Heart left ventricle (tissue), 16 donors: Measurements from ENCODE around the gene KIRREL3. TPM values are rescaled to one million over a fixed set of nuclear protein-coding genes. Genes with fewer than 3 reads are reported as not detected.

Experiments
- ATAC-seq, 4 donors: fragments of 200-7000 bp; cut with Tn5 transposase; one replicate each; pipeline ENCODE4 v1.9.1; 2020 to 2022; ENCODE audit warnings: moderate library complexity in 4 of 4, mild to moderate bottlenecking in 3 of 4, moderate number of reproducible peaks in 1 of 4
- DNase-seq, 5 donors: peaks; one replicate each; pipeline ENCODE4 v3.0.0-alpha.2; 2020
- H3K27ac ChIP-seq, 12 donors: fragments of 200-600 bp; sonication (generic) in 4 of 12; one replicate each; pipeline versions ENCODE4 v1.5.0 to v1.8.0; 2016 to 2022; ENCODE audit warnings: mild to moderate bottlenecking in 2 of 12
- H3K27me3 ChIP-seq, 9 donors: fragments of 200-600 bp; sonication (generic) in 2 of 9; one replicate each; pipeline versions ENCODE4 v1.5.1 to v1.8.0; 2016 to 2022; ENCODE audit warnings: mild to moderate bottlenecking in 3 of 9
- H3K36me3 ChIP-seq, 9 donors: fragments of 200-600 bp; sonication (generic) in 2 of 9; one replicate each; pipeline versions ENCODE4 v1.5.0 to v1.8.0; 2018 to 2022; ENCODE audit warnings: mild to moderate bottlenecking in 2 of 9
- H3K4me1 ChIP-seq, 12 donors: fragments of 200-600 bp; sonication (generic) in 4 of 12; one replicate each; pipeline versions ENCODE4 v1.5.0 to v1.8.0; 2016 to 2022; ENCODE audit warnings: mild to moderate bottlenecking in 3 of 12
- H3K4me3 ChIP-seq, 12 donors: fragments of 200-600 bp; sonication (generic) in 4 of 12; one replicate each; pipeline versions ENCODE4 v1.5.0 to v1.8.0; 2017 to 2022; ENCODE audit warnings: mild to moderate bottlenecking in 9 of 12, moderate library complexity in 4 of 12
- H3K9me3 ChIP-seq, 12 donors: fragments of 200-600 bp; sonication (generic) in 4 of 12; one replicate each; pipeline versions ENCODE4 v1.5.0 to v1.8.0; 2016 to 2022; ENCODE audit warnings: mild to moderate bottlenecking in 1 of 12
- POLR2A ChIP-seq, 2 donors: fragments of 450-650 bp; IDR thresholded peaks; one replicate each; pipeline ENCODE4 v1.6.1; 2017; ENCODE audit warnings: antibody characterized with exemption in 2 of 2, mild to moderate bottlenecking in 2 of 2, moderate library complexity in 2 of 2
- WGBS, 4 donors: extraction: QIAGEN DNeasy Blood & Tissue Kit in 2 of 4; methylation state at CpG; one replicate each; pipeline versions ENCODE4 v1.1.5 to v1.1.7; 2013 to 2018; 5-methylcytosine and 5-hydroxymethylcytosine counted together
- intact Hi-C, 10 donors: fragments of 100-400 bp; cut with DNase I; formaldehyde crosslinking; loops; one replicate each; pipeline versions ENCODE4 v1.11.1 to v1.14.2; 2022
- polyA plus RNA-seq, 2 donors: library from polyadenylated mRNA; stranded (reverse); fragments of 200-250 nt; gene quantifications; one replicate each; pipeline ENCODE4 v1.2.3, GENCODE V29; 2013
- total RNA-seq, 9 donors: library from RNA; depleted of rRNA in 2 of 9; stranded (reverse); fragments of >200 nt in 2 of 9; fragmentation: NEBNext Ultra II Directional in 3 of 9; extraction: Animal tissue kit (Norgen Biotek cat#: 25700) in 3 of 9; gene quantifications; one replicate each; pipeline versions ENCODE4 v1.1.0 to v1.2.4, GENCODE V29; 2016 to 2023
- TF ChIP-seq, protein P1 (sequence below), 12 donors: fragments of 200-600 bp; sonication (generic) in 4 of 12; IDR thresholded peaks; one replicate each; pipeline versions ENCODE4 v1.5.0 to v1.8.0; 2018 to 2022; ENCODE audit warnings: antibody characterized with exemption in 12 of 12, mild to moderate bottlenecking in 5 of 12
- donor health status: ischemic (EF 13 %, LVEDD 7.1; RV severe dilation, severe dysfunction).
- donor health status: healthy with polysubstance abuse.
- donor health status: DM: no; HTN: yes; CAD: no.
- donor health status: DM: no; HTN: no; CAD: no.
- donor health status: ischemic (EF 25% LVEDD 6.9; RV normal size, moderate dysfunction).
- donor health status: ischemic (EF 25% LVEDD 5.7; RV mildly dilated, moderate dysfunction).
- donor health status: healthy.
- donor health status: DM: yes; HTN: yes; CAD: no.
- donor health status: ischemic (EF 35%, LVEDD 5.7; RV mildly dilated, moderate dysfunction).
- donor health status: nonischemic (EF 11% LVEDD 7.7; RV severe dilation, severe dysfunction).
- donor health status: DM: yes; HTN: yes; CAD: no.
- donor health status: PGD.
- donor health status: ischemic (EF 29% LVEDD 5.4; RV normal size, mild dysfunction).
- donor health status: nonischemic (EF 23%, LVEDD 6.1; RV moderate dilation, normal function).

The KIRREL3 gene
- total and polyA plus RNA-seq, 11 donors: 0.08 to 1.3 (median 0.27) TPM

DNA sequence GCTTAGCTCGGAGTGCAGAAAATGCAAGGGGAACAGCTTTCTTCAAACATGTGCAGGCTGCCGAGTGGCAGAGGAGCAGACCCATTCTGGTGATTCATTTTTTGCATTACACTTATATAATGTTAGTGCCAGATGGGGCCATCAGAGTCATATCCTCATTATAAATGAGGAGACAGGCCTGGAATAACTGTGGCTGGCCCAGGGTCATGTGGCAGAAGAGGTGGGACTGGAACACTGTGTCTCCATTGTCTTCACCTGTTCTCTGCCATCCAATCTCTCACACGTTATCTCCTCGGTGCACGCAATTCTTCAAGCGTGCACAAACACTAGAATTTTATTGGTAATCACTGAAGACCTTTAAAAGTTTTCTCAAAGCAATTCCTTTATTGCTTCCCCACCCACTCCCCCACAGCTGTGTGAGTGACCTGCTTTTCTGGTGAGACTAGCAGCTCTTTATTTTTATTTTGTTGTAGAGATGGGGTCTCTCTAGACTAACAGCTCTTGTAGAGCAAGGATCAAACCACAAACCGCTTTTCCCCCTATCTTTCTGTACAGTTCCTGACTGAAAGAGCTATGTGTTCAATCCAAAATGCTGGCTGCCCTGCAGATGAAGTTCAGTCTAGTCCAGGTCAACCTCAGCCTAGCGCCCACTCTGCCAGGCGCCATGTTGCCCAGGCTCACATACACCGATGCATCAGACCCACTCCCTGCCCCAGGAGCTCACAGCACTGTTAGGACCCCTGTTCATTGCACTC lies 569.8 kb downstream of the KIRREL3 start:
- H3K27me3 ChIP-seq: no peaks in the 10 kb centered on the region
- no peak for DNase-seq
- intact Hi-C loops: loop anchor here in 2 of 10 donors (10.0 kb wide), 1 partner anchor 116 kb away; no protein-coding TSS in a partner anchor
- H3K36me3 ChIP-seq: no peaks in the 10 kb centered on the region
- TF ChIP-seq POLR2A (IDR thresholded peaks at IDR 0.05): no peak
- TF ChIP-seq, protein P1, sequence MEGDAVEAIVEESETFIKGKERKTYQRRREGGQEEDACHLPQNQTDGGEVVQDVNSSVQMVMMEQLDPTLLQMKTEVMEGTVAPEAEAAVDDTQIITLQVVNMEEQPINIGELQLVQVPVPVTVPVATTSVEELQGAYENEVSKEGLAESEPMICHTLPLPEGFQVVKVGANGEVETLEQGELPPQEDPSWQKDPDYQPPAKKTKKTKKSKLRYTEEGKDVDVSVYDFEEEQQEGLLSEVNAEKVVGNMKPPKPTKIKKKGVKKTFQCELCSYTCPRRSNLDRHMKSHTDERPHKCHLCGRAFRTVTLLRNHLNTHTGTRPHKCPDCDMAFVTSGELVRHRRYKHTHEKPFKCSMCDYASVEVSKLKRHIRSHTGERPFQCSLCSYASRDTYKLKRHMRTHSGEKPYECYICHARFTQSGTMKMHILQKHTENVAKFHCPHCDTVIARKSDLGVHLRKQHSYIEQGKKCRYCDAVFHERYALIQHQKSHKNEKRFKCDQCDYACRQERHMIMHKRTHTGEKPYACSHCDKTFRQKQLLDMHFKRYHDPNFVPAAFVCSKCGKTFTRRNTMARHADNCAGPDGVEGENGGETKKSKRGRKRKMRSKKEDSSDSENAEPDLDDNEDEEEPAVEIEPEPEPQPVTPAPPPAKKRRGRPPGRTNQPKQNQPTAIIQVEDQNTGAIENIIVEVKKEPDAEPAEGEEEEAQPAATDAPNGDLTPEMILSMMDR (IDR thresholded peaks at IDR 0.05): no peak
- ATAC-seq: no peak
- H3K4me3 ChIP-seq: no peak overlapping the region
- no peaks in the 10 kb centered on the region for H3K9me3 ChIP-seq
- 86 to 89% (median 89%) methylated on average over 10 of the region's 10 CpGs for whole genome bisulfite sequencing, 4 donors
- H3K27ac ChIP-seq: peak overlapping the region in 9 of 12 donors; percentile 12 to 86 (median 70)
- H3K4me1 ChIP-seq: peaks cover 3 to 56% (median 22%) of the 10 kb centered on the region in 12 donors

DNA sequence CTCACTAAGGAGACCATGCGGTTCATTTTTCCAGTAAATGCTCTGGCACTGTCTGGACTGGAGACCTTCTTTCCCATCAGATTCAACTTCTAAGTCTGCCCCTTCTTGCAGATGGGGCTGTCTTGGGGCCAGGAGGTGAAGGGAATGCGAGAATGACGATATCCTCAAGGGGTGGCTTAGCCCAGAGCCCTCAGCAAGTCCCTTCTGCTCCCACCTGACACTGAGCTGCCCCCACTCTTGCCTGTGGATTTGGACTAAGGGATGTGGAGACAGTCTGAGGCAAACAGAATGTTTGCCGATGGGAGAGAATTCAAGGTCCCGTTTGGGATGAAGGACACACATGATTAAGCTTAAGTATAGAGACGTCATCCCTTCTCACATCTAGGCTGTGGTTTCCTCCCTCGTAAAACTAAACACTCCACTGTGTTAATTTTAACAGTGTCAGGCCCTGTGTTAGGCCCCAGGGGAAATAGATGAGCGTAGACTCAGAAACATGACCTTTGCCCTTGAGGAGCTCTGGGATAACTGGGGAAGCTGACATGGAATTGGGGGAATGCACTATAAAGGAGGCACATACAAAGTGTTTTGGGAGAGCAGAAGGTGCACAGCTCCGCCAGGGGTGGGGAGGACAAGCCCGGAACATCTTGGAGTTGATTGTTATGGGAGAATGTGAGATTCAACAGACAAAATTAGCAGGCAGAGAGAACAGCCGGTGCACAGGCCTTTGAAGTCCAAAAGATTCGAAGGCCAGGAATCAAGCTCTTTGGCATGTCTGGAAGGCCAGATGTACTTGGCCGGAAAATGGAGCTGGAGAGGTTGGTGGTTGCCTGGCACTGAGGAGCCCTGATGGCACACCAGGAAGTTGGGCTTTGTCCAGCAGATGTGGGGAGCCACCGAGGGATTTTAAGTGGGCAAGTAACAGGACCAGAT lies 573.5 kb downstream of the KIRREL3 start:
- H3K36me3 ChIP-seq: no peaks in the 10 kb centered on the region
- intact Hi-C loops: loop anchor here in 2 of 10 donors (5.0 to 10.0 kb wide), 2 partner anchors 112 to 115 kb away; no protein-coding TSS in a partner anchor
- H3K4me3 ChIP-seq: no peak overlapping the region
- H3K27me3 ChIP-seq: no peaks in the 10 kb centered on the region
- ATAC-seq (peak in 3 of 4 donors; percentile 12 to 17 (median 14)), DNase-seq (peak in 1 of 5 donors; percentile 65)
- H3K9me3 ChIP-seq: no peaks in the 10 kb centered on the region
- TF ChIP-seq, protein P1 (IDR thresholded peaks at IDR 0.05): no peak
- TF ChIP-seq POLR2A (IDR thresholded peaks at IDR 0.05): no peak
- peak overlapping the region in 10 of 12 donors; percentile 22 to 71 (median 46) for H3K27ac ChIP-seq
- peaks cover 2 to 62% (median 18%) of the 10 kb centered on the region in 12 donors for H3K4me1 ChIP-seq
- WGBS, 4 donors: 57 to 65% (median 60%) methylated on average over 14 of the region's 14 CpGs

GRCh38 chr11:126426106-126426505 lies 574.5 kb downstream of the KIRREL3 start:
- ATAC-seq (no peak), DNase-seq (no peak)
- 89 to 96% (median 89%) methylated on average over 3 of the region's 3 CpGs for WGBS, 4 donors
- Histone ChIP-seq H3K4me1 (peaks cover 0 to 62% (median 18%) of the 10 kb centered on the region in 12 donors), H3K36me3 (no peaks in the 10 kb centered on the region), H3K9me3 (no peaks in the 10 kb centered on the region), H3K27me3 (no peaks in the 10 kb centered on the region), H3K27ac (peak overlapping the region in 1 of 12 donors; percentile 25), H3K4me3 (no peak overlapping the region)
- TF ChIP-seq, protein P1 (IDR thresholded peaks at IDR 0.05): no peak
- intact Hi-C loops: loop anchor here in 2 of 10 donors (5.0 to 10.0 kb wide), 2 partner anchors 111 to 114 kb away; no protein-coding TSS in a partner anchor
